GM19372 (cell line): ENCODE results near the gene CFL2.
"Not testable (repeated sequence)": the region's sequence is repeated elsewhere in the genome, so short reads cannot be mapped to it uniquely, and the experiment has no call there.

Experiments
- ATAC-seq: cut with Tn5 transposase; IDR thresholded peaks from one replicate; pipeline ENCODE4 v1.9.1; 2021; ENCODE audit warnings: mild to moderate bottlenecking, low read depth, moderate library complexity; ENCODE audit not compliant: unreplicated experiment

The CFL2 gene

GRCh38 chr14:34711796-34712712 lies 2.3 kb downstream of the CFL2 start:
- no peak for ATAC-seq

DNA sequence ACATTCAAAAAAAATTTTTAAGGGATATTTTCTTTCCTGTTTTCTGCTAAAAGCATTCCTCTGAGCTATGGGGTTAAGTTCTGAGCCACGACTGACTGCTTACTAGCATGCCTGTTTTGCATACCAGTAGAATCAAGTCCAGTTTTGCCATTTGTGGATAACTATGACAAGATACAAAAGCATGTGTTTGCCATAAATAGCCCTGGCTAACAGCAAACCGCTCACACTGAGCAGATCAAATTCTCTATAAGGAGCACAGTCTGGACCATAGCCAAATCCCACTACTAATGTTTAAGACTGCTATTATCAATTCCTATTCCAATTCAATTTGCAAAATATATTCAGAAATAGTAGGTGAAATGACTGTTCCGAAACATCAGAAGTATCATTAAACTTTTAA lies 3.2 kb downstream of the CFL2 start:
- no peak for ATAC-seq

- ATAC-seq, result no peak
Observed at GRCh38 chr14:34710744-34711143, 3.6 kb downstream of the CFL2 start.

DNA sequence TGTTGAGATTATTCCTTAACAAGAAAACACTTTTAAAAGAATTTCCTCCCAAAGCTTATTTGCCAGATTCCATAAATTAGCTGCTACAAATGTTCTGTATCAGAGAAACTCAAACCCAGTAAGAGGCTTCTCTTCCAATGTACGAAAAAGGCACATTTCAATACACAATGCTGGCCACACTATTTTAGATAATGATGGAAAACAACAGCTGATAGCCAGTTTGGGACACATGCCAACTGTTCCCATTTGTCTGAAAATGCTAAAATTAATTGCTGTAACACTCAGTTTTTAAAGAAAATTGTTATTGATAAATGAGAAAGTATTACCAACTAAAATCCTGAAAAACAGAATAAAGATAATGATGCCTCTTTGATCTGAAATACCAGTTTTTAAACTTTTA lies 4.4 kb downstream of the CFL2 start:
- ATAC-seq, result no peak

- ATAC-seq, result no peak
Observed at GRCh38 chr14:34707722-34708121, 6.7 kb downstream of the CFL2 start.

GRCh38 chr14:34701808-34702207 lies 12.6 kb downstream of the CFL2 start:
- ATAC-seq, result no peak

DNA sequence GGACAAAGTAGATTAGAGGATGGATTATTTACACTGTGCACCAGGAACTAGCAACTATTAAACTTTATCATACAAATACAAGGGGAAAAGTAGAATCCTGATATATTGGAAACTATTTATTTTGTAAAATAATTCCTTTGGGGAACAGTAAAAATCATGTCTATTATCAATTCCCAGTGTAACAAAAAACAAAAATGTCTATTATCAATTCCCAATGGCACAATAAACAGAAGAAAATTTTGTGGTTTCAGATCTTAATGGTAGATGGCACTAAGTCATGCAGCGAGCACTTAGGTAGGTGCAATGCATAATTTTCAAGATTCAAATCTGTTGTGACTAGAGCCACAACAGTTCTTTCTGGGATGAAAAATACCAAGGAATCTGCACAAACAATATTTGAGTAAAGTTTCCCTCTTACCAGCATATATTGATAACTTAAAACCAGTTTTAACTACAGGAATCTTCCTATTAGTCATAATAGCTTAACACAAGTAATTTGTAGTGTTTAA lies 13.7 kb downstream of the CFL2 start:
- no peak for ATAC-seq

GRCh38 chr14:34699873-34700621 lies 14.3 kb downstream of the CFL2 start:
- no peak for ATAC-seq

DNA sequence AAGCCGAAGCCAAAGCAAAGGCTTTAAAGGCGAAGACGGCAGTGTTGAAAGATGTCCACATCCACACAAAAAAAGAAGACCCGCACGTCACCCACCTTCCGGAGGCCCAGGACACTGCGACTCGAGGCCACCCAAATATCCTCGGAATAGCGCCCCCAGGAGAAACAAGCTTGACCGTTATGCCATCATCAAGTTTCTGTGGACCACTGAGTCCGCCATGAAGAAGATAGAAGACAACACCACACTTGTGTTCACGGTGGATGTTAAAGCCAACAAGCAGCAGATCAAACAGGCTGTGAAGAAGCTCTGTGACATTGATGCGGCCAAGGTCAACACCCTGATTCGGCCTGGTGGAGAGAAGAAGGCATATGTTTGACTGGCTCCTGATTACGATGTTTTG lies 20.2 kb downstream of the CFL2 start:
- ATAC-seq, result not testable (repeated sequence)

DNA sequence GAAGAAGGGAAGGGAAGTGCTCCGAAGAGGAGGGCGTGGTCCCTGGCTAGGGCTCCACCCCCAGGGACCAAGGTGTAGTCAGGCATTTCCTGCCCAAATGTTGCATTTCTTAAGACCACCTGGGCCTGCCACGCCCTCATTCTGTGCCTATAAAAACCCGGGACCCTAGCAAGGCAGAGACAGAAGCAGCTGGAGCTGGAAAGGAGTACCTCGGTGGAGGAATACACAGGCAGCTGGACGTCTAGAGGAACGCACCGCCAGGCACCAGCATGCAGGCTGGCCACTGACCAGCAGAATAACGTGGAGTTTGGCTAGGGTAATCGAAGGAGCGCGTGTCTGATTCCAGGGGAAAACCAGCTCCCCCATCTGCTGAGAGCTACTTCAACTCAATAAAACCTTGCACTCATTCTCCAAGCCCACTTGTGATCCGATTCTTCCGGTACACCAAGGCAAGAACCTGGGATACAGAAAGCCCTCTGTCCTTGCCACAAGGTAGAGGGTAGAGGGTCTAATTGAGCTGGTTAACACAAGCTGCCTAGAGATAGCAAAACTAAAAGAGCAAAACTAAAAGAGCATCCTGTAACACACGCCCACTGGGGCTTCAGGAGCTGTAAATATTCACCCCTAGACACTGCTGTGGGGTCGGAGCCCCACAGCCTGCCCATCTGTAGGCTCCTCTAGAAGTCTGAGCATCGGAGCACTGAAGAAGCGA lies 21.0 kb downstream of the CFL2 start:
- ATAC-seq, result no peak

DNA sequence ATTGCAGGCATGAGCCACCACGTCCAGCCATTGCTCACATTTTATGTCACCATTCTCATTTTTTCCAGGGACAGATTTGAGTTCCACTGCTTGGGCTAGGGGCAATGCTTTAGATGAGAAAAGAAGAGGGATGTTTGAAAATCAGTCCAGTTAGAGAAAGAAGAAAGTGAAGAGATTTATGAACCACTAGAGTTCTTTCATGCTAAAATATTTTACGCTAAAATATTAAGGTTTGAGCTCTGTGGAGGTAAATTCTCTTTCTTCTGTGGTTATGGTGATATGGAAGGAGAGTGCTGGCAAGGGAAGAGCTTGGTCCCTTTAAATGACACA lies 21.5 kb downstream of the CFL2 start:
- ATAC-seq, result no peak

DNA sequence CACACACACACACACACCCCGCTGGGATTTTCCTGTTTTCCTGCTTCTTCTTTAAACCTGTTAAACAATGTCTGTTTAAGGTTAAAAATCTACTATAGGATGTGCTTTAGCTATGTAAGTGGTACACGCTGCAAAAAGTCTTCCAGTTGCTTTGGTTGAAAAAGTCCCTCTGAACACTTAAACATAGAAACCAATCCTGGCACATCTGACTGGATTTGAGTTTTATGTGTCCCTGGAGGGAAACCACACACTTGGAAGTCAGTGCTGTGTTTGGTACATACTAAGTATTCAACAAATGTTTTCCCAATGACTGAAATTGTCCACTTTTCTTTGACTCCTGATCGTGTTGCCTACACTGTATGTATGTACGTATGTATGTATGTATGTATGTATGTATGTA lies 22.0 kb downstream of the CFL2 start:
- ATAC-seq, result no peak

DNA sequence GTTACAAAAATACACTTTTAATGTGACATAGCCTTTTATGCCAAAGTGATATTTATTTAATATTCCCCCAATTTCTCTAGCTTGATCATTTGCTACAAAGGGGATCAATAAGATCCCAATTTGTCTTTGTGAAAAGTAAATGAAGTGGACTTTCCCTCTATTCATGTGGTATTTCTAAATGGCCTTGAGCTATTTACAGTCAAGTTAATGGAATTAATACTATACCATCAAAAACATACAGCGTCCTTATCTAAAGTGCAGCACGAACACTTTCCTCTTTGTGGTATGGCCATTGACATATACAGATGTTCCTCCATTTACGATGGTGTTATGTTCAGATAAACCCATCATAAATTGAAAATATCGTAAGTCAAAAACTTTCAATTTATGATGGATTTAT lies 23.2 kb downstream of the CFL2 start:
- no peak for ATAC-seq

DNA sequence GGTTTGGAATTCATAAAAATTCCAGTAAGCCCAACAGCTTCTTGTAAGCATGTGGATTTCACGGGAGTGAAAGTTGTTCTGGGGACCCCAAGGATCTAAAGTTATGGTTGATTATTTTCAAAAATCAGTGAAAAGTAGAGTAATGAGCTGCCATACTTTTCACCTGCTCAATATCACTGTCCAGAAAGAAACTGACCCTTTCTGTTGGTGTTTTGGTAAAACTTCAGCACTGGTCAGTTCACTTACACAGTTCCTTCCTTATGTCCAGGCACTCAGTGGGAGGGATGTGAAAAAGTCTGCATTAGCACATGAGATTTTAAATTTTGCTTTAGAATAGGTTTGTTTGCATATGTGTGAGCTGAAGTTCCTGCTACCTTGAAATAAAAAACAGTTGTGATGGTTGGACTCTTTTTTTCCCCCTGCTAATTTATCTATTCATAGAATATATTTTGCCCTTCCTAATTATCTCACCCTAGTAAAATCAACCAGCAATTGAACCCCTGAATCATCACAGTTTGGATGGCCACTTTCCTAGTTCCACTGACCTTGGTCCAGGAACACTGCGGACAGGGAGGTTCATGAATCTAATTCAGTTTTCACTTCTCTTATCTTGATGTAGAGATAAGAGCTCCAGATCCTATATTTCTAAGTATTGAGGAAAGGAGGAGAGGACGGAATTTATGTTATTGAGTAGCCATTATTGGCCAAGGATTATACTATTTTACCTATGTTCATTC lies 25.8 kb downstream of the CFL2 start:
- ATAC-seq, result no peak

GRCh38 chr14:34685819-34686428 lies 28.5 kb downstream of the CFL2 start:
- ATAC-seq, result no peak

- no peak for ATAC-seq
Observed at GRCh38 chr14:34684578-34684977, 29.8 kb downstream of the CFL2 start.

DNA sequence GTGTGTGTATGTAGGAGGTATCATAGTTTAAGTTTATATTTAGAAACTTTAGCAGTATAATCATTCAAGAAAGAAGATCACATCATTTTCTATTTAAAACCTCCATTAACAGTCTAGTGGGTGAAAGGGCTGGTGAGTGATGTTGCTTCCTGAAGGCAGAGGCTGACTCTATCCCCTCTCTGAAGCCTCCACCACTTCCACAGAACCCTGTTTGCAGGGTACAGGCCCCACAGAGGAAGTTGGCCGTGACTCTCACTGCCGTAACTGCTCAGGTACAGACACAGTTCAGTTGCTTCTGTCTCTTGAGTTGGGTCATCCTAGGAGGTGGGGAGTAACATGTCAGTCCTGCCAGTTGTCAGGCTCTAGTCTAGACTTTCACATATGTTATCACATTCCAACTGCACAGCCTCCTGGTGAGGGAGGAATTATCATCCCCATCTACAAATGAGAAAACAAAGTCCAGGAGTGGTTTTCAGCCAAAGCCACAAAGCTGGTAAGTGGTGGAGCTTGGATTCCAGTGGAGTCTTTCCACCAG lies 31.5 kb downstream of the CFL2 start:
- no peak for ATAC-seq

GRCh38 chr14:34680806-34681479 lies 33.5 kb downstream of the CFL2 start:
- ATAC-seq, result no peak

- no peak for ATAC-seq
Observed at GRCh38 chr14:34678735-34679134, 35.7 kb downstream of the CFL2 start.
